HG02623 (cell line): ENCODE data around the gene AGFG1.

Source experiments
- ATAC-seq: cut with Tn5 transposase; IDR thresholded peaks from one replicate; pipeline ENCODE4 v1.9.1; 2021; ENCODE audit warnings: moderate library complexity; ENCODE audit not compliant: unreplicated experiment

AGFG1 gene, protein sequence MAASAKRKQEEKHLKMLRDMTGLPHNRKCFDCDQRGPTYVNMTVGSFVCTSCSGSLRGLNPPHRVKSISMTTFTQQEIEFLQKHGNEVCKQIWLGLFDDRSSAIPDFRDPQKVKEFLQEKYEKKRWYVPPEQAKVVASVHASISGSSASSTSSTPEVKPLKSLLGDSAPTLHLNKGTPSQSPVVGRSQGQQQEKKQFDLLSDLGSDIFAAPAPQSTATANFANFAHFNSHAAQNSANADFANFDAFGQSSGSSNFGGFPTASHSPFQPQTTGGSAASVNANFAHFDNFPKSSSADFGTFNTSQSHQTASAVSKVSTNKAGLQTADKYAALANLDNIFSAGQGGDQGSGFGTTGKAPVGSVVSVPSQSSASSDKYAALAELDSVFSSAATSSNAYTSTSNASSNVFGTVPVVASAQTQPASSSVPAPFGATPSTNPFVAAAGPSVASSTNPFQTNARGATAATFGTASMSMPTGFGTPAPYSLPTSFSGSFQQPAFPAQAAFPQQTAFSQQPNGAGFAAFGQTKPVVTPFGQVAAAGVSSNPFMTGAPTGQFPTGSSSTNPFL

DNA sequence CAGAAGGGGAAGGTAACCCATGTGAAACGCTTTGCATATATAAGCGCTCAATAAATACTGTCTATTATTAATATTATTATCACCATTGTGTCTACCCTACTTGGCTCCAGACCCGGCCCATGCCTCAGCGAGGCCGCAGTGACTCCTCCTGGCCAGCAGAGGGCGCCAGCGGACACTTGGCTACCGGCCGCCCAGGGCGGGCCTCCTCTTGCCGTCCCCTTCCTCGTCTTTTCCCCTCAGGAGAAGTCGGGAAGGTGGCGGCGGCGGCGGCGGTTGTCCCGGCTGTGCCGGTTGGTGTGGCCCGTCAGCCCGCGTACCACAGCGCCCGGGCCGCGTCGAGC, at the start of gene AGFG1:
Gene AGFG1, plus strand, starts transcription at position 233 of the 341 bp plus-strand sequence. CDS start 266 bp downstream, outside the sequence.
- peak; percentile 80 for ATAC-seq

DNA sequence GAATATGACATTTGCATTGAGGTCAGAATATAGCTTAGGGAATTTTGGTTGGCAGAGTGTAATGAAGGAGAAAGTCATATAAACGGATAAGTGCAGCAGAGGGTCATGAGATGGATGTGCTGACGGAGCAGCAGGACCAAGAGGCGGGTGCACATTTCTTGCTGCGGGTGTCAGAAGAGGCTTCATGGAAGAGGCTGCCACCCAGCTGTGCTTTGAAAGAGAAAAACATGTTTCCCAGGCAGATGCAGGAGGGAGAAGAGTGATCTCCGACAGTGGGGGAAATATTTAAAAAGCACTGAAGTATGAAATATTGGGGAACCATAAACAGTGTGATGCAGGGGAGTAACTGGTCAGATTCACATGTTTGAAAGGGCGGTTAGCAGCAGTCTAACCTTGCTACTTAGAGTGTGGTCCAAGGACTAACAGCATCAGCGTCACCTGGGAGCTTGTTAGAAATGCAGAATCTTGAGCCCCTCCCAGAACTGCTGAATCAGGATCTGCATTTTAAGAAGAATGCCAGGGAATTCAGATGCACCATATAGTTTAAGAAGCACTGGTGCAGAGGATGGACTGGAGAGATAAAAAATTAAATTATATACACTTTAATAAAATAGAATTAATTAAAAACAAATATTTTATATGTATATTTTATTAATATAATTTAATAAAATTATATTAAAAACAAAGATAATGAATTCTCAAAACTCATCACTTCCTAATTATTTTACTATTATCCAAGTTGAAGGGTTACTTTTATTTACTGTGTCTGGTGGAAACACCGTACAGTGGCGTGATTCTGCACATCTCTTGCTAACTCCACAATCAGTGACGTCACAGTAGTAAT, 48.1 kb upstream of the AGFG1 start:
- ATAC-seq, result no peak

DNA sequence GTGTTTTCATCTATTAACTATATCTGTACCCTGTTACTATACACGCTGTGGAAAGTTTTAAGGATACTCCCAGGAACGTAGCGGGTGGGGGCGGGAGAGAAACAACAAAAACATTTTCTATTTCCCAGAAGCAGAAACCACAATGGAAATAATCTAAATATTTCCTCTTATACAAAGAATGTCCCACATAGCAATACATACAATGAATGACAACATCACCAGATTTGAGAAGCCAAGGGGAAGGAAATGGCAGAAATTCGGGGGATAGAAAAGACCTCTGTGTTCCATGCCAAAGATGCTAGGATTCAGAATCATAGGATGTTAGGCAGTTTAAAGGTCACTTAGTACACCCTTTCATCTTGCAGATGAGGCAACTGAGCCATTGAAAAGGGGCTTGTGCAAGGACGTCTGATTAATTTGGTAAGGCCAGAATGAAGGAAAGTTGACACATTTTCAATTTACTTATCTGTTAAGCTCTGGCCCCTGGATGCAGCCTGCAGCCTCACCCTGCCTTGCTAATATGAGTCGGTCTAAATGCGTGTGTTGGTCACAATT, 43.1 kb upstream of the AGFG1 start:
- ATAC-seq, result no peak

DNA sequence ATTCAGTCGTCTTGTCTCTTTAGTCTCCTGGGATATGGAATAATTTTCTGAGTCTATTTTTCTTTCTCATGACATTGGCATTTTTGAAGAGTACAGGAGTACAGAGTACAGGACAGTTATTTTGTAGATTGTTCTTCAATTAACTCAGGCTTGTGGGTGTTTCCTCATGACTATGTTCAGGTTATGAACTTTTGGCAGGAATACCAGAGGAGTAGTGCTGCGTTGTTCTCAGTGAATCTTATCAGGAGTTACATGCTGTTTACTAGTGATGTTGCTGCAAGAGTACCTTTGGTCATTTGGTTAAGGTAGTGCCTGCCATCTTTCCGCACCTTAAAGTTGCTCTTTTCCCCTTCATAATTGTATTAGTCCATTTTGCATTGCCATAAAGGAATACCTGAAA, 41.3 kb upstream of the AGFG1 start:
- no peak for ATAC-seq

DNA sequence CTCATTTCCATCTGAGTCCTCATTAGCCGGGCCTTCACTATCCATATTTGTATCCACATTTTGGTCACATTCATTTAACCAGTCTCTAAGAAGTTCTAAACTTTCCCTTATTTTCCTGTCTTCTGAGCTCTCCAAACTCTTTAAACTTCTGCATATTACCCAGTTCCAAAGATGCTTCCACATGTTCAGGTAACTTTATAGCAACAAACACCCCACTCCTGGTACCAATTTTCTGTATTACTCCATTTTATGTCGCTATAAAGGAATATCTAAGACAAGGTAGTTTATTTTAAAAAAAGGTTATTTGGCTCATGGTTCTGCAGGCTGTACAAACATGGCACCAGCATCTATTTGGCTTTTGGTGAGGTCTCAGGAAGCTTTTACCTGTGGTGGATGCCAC, 38.8 kb upstream of the AGFG1 start:
- ATAC-seq, result no peak

DNA sequence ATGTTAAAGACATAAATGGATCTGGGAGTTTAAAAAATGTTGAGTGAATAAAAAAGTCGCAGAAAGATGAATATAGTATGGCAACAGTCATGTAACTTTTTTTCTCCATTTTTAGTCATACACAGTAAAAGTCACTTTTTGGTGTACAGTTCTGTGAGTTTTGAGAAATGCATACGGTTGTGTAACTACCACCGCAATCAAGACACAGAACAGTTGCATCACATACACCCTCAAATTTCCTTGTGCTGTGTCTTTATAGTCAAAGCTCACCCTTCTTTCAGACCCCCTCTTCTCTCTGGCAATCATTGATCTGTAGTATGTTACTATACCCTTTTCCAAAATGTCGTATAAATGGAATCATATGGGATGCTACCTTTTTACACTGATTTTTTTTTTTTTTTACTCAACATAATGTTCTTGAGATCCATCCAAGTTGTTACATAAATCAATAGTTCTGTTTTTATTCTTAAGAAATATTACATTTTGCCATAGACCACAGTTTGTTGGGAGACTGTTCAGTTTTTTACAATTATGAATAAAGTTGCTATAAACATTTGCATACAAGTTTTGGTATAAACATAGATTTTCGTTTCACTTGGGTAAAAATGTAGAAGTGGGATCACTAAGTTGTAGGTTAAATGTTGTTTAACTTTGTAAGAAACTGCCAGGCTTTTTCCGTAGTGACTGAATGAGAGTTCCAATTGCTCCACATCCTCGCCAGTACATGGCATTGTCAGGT, 35.4 kb upstream of the AGFG1 start:
- ATAC-seq, result no peak

DNA sequence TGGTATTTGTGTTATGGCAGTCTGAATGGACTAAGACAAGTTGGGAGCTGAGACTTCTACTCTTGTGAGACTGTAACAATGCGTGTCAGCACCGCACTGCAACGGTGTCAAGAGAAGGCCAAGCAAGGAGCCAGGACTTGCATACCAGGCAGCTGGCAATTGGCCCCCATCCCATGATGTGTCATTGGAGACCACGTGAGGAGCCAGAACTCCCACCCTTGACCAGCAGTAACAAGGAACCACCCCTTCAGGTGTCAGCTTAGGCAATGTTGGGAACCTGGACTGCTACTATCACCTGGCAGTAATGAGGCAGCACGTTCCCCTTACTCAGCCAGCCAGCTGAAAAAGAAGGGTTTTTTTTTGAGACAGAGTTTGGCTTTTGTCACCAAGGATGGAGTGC, 32.7 kb upstream of the AGFG1 start:
- ATAC-seq, result no peak

DNA sequence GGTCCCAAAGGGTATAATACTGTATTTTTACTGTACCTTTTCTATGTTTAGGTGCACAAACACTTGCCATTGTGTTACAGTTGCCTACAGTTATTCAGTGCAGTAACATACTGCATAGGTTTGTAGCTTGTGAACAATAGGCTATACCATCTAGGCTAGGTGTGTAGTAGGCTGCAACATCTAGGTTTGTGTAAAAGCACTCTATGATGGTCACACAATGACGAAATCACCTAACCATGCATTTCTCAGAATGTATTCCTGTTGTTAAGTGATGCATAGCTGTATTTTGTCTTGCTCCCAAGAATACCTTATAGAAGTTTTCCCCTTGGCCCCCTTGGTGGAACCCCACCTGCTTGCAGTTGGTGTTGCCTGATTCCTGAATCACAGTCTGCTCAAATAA, 29.3 kb upstream of the AGFG1 start:
- no peak for ATAC-seq

DNA sequence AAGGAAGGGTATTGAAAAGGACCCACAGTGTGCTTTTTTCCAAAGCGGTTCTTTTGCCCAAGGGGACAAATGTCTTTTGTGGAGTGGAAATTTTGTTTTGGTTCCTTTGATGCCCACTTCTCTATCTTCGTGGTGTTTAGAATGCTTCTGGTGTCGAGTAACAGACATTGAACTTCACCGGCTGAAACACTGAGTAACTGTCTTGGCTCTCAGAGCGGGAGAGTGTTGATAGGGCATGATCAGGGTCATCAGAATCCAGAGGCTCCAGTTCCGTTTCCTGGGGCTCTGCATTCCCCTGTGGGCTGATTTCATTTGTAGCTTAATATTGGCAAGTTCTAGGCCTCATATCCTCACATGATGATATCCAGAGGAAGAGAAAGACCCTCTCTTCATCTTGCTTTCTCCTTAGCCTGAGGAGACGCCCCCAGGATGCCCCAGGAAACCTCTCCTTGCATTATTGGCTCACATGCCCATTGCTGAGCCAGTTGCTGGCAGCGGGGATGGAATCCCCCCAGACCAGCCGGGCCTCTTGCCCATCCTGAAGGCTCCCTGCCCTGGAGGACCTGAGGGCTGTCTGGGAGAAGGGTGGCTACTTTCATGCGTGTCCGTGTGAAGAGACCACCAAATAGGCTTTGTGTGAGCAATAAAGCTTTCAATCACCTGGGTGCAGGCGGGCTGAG, 27.9 kb upstream of the AGFG1 start:
- ATAC-seq, result no peak

DNA sequence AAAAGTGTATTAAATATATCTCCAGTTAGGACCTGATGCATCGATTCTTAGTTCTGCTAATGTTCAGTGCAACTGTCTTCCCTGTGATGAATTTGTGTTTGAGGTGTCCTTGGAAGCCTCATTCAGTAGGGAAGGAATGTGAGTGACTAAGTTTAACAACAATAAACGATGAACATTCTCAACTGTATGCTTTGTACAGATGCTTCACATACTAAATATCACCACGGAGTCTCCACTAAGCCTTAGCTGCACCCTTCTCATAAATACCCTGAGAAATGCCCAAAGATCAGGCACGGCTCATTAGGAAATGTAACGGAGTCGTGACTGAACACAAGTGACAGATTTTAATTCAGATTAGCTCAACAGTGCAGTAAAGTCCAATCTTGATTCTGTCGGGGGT, 24.4 kb upstream of the AGFG1 start:
- no peak for ATAC-seq

DNA sequence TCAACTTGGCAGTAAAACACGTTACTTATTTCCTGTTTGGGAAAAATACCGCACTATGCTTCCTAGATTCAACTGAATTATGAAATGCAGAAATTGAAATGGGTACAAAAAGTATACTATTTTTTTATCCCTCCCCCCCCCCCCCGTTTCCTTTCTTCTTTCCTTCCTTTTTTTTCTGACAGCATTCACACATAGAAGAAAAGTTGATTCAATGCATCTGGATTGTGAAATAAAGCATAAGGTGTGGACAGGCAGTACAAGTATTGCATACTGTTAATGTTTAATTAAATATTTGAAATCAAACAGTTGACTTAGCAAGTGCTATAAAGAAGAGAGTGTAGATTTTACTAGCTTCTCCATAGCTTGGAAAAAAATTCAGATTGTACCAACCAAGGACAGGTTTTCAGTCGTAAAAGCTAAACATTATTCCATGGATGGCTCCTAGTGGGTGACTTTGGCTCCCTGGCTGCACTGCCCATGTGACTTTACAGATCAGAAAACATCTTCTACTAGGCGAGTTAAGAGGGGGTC, 21.6 kb upstream of the AGFG1 start:
- no peak for ATAC-seq

DNA sequence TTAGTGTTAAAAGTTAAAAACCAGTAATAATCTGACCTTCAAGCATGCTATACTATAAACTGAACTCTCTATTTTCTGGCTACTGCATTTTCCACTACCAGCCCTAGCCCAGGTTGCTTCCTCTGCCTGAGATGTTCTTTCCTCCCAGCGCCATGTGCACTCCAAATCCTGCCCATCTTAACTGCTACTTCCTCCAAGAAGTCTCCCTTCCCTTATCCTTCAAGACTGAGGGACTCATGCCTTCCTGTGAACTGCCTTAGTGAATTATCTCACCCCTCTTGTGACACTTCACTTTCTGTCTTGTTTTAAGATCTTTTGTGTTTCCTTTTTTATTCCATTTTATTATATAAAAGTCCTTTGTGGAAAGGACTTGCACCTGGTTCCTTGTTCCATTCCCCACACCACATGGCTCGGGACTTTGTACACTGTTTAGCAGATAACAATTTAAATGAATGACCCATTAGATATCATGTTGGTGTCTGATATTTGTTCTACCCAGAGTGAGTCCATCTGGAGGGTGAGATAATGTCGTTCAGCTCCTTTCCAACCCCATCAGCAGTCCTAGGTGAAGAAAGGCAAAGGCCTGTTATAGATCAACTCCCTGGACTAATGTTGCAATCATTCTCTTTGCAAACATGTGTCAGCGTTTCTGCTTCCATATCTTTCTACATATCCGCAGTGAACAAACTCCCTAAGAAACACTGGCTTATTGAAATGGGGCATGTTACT, 20.9 kb upstream of the AGFG1 start:
- no peak for ATAC-seq

DNA sequence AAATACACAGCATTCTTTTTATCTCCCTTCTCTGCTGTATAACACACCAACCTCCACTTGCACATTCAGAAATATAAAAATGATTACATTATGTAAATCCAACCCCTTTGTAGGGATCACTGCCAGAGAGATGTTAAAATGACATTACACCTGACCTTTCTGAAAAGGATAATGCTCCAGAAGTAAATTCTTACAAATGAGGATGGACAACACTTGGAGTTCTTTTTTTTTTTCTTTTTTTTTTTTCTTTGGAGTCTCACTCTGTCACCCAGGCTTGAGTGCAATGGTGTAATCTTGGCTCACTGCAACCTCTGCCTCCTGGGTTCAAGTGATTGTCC, 20.3 kb upstream of the AGFG1 start:
- no peak for ATAC-seq

DNA sequence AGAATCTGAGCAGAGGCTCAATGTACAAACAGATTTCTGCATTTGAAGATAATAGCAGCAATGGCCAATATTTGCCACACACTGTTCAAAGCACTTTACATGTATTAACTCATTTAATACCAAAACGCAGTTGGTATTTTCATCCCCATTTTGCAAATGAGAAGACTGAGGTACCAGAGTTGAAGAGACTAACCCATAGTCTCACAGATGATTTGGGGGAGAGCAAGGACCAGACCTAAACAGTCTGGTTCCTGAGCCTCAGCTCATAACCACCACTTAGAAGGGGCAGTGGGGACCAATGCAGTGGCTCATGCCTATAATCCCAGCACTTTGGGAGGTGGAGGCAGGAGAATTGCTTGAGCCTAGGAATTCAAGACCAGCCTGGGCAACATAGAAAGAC, 18.1 kb upstream of the AGFG1 start:
- no peak for ATAC-seq

DNA sequence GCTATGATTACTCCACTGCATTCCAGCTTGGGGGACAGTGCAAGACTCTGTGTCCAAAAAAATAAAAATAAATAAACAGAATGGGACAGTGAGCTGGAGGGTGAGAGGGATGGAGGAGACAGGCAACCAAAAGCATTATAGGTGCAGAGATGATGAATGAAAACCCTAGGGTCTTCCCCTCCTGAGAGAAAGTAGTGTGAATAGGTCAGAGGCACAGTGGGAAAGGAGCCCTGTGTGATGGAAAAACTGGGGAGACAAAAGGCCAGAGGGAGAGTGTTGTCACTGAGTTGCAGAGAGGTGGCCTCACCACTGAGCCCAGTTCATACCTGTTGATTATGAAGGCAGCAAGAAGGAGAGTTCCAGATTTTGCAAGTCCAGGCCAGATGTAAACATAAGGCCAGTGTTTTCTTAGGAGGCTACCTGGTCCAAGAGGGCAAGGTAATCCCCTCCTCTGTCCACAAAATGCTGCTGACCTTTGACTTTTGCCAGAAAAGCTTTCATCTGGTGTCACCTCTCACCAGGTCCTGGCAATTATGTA, 17.6 kb upstream of the AGFG1 start:
- ATAC-seq, result no peak

DNA sequence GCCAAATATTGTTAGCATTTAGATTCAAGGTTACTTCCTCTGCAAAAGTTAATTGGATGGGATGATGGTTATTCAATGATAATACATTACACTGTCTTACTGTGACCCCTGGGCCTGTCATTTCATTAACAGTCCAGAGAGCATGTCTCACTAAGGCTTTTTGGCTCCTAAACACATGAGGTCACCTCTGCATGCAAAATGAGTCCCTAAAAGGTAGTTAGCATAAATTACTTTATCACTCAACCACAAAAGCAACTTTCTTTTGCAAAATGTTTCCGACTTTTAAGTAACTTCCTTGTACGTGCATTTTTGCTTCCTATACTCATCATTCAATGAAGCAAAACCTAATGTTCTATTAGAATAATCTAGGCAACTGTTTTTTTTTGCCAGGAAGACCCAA, 16.8 kb upstream of the AGFG1 start:
- ATAC-seq, result no peak

DNA sequence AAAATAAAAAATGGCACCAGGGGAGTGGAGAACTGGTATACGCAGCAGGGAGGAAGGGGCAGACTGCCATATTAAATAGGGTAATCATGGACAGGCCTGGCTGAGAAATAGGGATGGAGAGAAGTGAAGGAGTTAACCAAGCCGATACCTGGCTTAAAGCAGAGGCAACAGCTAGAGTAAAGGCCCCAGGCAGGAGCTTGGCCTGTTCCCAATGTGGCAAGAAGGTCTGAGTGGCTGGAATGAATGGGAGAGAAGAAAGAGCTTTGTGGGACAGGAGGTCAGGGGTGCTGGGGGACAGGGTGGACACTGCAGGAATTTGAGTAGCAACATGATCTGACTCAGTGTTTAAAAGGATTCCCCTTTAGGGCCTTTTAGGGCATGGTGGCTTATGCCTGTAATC, 15.9 kb upstream of the AGFG1 start:
- no peak for ATAC-seq

DNA sequence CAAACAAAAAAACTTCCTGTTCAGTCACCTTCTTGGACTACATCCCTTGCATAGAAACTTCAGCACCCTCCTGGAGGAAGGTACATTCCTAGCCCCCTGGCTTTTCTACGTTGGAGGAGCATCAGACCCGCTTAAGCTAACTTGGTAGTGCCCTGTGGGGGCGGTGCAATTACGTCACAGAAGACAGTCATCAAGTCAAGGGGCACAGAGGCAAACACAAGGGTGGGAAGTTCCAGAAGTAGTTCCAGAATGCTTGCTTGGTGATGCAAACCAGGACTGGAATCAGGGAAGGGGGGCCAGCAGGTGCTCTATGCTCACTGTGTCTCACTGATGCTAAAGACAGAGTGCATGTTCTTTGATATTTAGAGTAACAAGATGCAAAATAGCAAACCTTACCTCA, 15.2 kb upstream of the AGFG1 start:
- ATAC-seq, result no peak

DNA sequence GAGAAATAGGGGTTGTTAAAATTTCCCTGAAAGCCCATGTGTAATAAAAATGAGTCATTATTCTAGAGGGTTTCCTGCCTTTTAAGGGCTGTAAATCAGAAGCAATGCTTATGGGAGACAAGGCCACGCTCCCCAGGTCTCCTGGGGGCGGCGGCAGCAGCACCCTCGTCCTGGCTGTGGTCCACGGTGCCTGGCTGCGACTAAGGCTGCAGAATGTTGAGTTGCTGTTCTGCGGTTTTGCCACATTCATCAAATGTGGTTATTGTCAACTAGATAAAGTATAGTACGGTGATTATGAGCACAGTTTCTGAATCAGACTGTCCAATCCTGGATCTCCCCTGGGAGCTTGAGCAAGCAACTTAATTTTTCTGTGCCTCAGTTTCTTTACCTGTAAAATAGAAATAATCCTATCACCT, 11.9 kb upstream of the AGFG1 start:
- ATAC-seq, result no peak
